Measurements from ENCODE around the gene CDH23.

The CDH23 gene

GRCh38 chr10:71687480-71687879 lies 290.8 kb downstream of the CDH23 start:
- intact Hi-C loops (cut with DNase I; ENCODE audit: low total_unique reads) = no loop called here
- no peak for DNase-seq

GRCh38 chr10:71688256-71688655 lies 291.5 kb downstream of the CDH23 start:
- intact Hi-C loops (cut with DNase I; ENCODE audit: low total_unique reads) = no loop called here
- H3K27ac ChIP-seq = no peak overlapping the region
- H3K4me3 ChIP-seq = no peak overlapping the region
- no peak for TF ChIP-seq CTCF (IDR thresholded peaks at IDR 0.05)
- peaks cover 0 to 9% (median 3%) of the 10 kb centered on the region in 3 donors for H3K9me3 ChIP-seq
- no peaks in the 10 kb centered on the region for H3K4me1 ChIP-seq
- no peak for DNase-seq
- H3K27me3 ChIP-seq = no peaks in the 10 kb centered on the region
- H3K36me3 ChIP-seq = no peaks in the 10 kb centered on the region

More at GRCh38 chr10:71687480-71687879, 290.8 kb downstream of the CDH23 start:
- no peak for TF ChIP-seq CTCF (IDR thresholded peaks at IDR 0.05)
- no peak overlapping the region for H3K27ac ChIP-seq
- H3K9me3 ChIP-seq = peaks cover 0 to 9% (median 3%) of the 10 kb centered on the region in 3 donors
- H3K27me3 ChIP-seq = no peaks in the 10 kb centered on the region
- no peak overlapping the region for H3K4me3 ChIP-seq
- no peaks in the 10 kb centered on the region for H3K36me3 ChIP-seq
- H3K4me1 ChIP-seq = no peaks in the 10 kb centered on the region

GRCh38 chr10:71690094-71690720 lies 293.5 kb downstream of the CDH23 start:
- no peaks in the 10 kb centered on the region for H3K27me3 ChIP-seq
- no peak overlapping the region for H3K27ac ChIP-seq
- DNase-seq = no peak
- no peaks in the 10 kb centered on the region for H3K4me1 ChIP-seq
- peaks cover 0 to 9% (median 3%) of the 10 kb centered on the region in 3 donors for H3K9me3 ChIP-seq
- intact Hi-C loops (cut with DNase I; ENCODE audit: low total_unique reads) = loop anchor here (10.0 kb wide), 1 partner anchor 375 kb away; the partner anchor contains the start of gene SLC29A3
- TF ChIP-seq CTCF (IDR thresholded peaks at IDR 0.05) = no peak
- H3K36me3 ChIP-seq = no peaks in the 10 kb centered on the region
- H3K4me3 ChIP-seq = no peak overlapping the region

- H3K36me3 ChIP-seq = no peaks in the 10 kb centered on the region
- H3K4me1 ChIP-seq = no peaks in the 10 kb centered on the region
- no peak overlapping the region for H3K27ac ChIP-seq
- H3K9me3 ChIP-seq = peaks cover 0 to 9% (median 3%) of the 10 kb centered on the region in 3 donors
- no peak for TF ChIP-seq CTCF (IDR thresholded peaks at IDR 0.05)
- intact Hi-C loops (cut with DNase I; ENCODE audit: low total_unique reads) = loop anchor here (10.0 kb wide), 1 partner anchor 377 kb away; the partner anchor contains the start of gene SLC29A3
- no peak overlapping the region for H3K4me3 ChIP-seq
- peaks cover 0 to 4% of the 10 kb centered on the region in 2 donors for H3K27me3 ChIP-seq
- DNase-seq = no peak
Measured at GRCh38 chr10:71691405-71691804, 294.7 kb downstream of the CDH23 start.

GRCh38 chr10:71692598-71693306 lies 296.0 kb downstream of the CDH23 start:
- Histone ChIP-seq H3K27me3 (peaks cover 0 to 6% of the 10 kb centered on the region in 2 donors), H3K27ac (no peak overlapping the region), H3K4me1 (no peaks in the 10 kb centered on the region), H3K4me3 (no peak overlapping the region), H3K36me3 (no peaks in the 10 kb centered on the region), H3K9me3 (peaks cover 0 to 9% (median 3%) of the 10 kb centered on the region in 3 donors)
- TF ChIP-seq CTCF (IDR thresholded peaks at IDR 0.05) = no peak
- intact Hi-C loops (cut with DNase I; ENCODE audit: low total_unique reads) = loop anchor here (10.0 kb wide), 1 partner anchor 378 kb away; the partner anchor contains the start of gene SLC29A3
- DNase-seq = no peak
